Osteoblast (primary cell): ENCODE data around the gene CSRNP3. TPM values are rescaled to one million over a fixed set of nuclear protein-coding genes. Genes with fewer than 3 reads are reported as not detected.

Experiments
- DNase-seq: peaks from one replicate; pipeline ENCODE4 v3.0.0; 2011; ENCODE audit warnings: low spot score, mixed read lengths; ENCODE audit not compliant: insufficient read length; ENCODE audit errors: missing footprints
- H2AFZ ChIP-seq: 2 replicates; pipeline ENCODE4 v1.6.0; 2011; ENCODE audit warnings: mild to moderate bottlenecking, low read length
- H3K27ac ChIP-seq: 2 replicates; pipeline ENCODE4 v1.5.1; 2011; ENCODE audit warnings: mild to moderate bottlenecking, low read depth, low read length, moderate library complexity
- H3K27me3 ChIP-seq: 2 replicates; pipeline ENCODE4 v1.6.0; 2012; ENCODE audit warnings: mild to moderate bottlenecking, control low read depth, inconsistent platforms, low read length, moderate library complexity; ENCODE audit not compliant: insufficient read depth
- H3K36me3 ChIP-seq: 2 replicates; pipeline ENCODE4 v1.5.1; 2011; ENCODE audit warnings: mild to moderate bottlenecking, low read length, control low read depth, moderate library complexity; ENCODE audit not compliant: insufficient read depth
- H3K4me1 ChIP-seq: 2 replicates; pipeline ENCODE4 v1.5.1; 2011; ENCODE audit warnings: mild to moderate bottlenecking, low read length, control low read depth, moderate library complexity; ENCODE audit not compliant: insufficient read depth
- H3K4me2 ChIP-seq: 2 replicates; pipeline ENCODE4 v1.6.0; 2011; ENCODE audit warnings: mild to moderate bottlenecking, low read length; ENCODE audit not compliant: insufficient read depth
- H3K4me3 ChIP-seq: fragments of 200-600 bp; sonication (generic); 3 replicates; pipeline ENCODE4 v1.5.1; 2012; ENCODE audit warnings: mild to moderate bottlenecking, low read length, inconsistent platforms; ENCODE audit not compliant: insufficient read depth
- H3K79me2 ChIP-seq: 2 replicates; pipeline ENCODE4 v1.6.0; 2012; ENCODE audit warnings: mild to moderate bottlenecking, low read length, control low read depth, inconsistent platforms; ENCODE audit not compliant: insufficient read depth
- H3K9me3 ChIP-seq: 2 replicates; pipeline ENCODE4 v1.5.1; 2011; ENCODE audit warnings: low read depth, low read length, control low read depth
- H4K20me1 ChIP-seq: 2 replicates; pipeline ENCODE4 v1.6.0; 2012; ENCODE audit warnings: mild to moderate bottlenecking, low read length, control low read depth; ENCODE audit not compliant: insufficient read depth
- CTCF ChIP-seq: IDR thresholded peaks from 2 replicates; pipeline ENCODE4 v1.5.1; 2011; ENCODE audit warnings: mild to moderate bottlenecking, low read depth, low read length, moderate library complexity; ENCODE audit errors: extremely low read depth
- total RNA-seq: library from RNA; depleted of rRNA; stranded (reverse); fragments of >200 nt; gene quantifications from 2 replicates; pipeline ENCODE4 v1.2.3, GENCODE V29; 2012

The CSRNP3 gene
- total RNA-seq, 1 donor: 1.4 TPM

- no peak for DNase-seq
- H3K4me3 ChIP-seq: no peak overlapping the region
- no peak overlapping the region for H3K4me2 ChIP-seq
- no peaks in the 10 kb centered on the region for H4K20me1 ChIP-seq
- H2AFZ ChIP-seq: no peak overlapping the region
- no peaks in the 10 kb centered on the region for H3K79me2 ChIP-seq
- no peak for TF ChIP-seq CTCF
- H3K27me3 ChIP-seq: no peaks in the 10 kb centered on the region
- no peaks in the 10 kb centered on the region for H3K4me1 ChIP-seq
- no peaks in the 10 kb centered on the region for H3K9me3 ChIP-seq
- no peaks in the 10 kb centered on the region for H3K36me3 ChIP-seq
- no peak overlapping the region for H3K27ac ChIP-seq
Measured at GRCh38 chr2:165631089-165631488, 161.6 kb downstream of the CSRNP3 start.

- Histone ChIP-seq H3K27ac (no peak overlapping the region), H3K27me3 (no peaks in the 10 kb centered on the region), H3K9me3 (no peaks in the 10 kb centered on the region), H3K4me1 (no peaks in the 10 kb centered on the region), H2AFZ (no peak overlapping the region), H3K36me3 (no peaks in the 10 kb centered on the region), H3K79me2 (no peaks in the 10 kb centered on the region), H3K4me2 (no peak overlapping the region), H4K20me1 (no peaks in the 10 kb centered on the region), H3K4me3 (no peak overlapping the region)
- no peak for DNase-seq
- TF ChIP-seq CTCF: no peak
Measured at GRCh38 chr2:165632594-165632993, 163.1 kb downstream of the CSRNP3 start.

- no peak overlapping the region for H3K4me2 ChIP-seq
- H3K27me3 ChIP-seq: no peaks in the 10 kb centered on the region
- no peak overlapping the region for H3K27ac ChIP-seq
- TF ChIP-seq CTCF: no peak
- DNase-seq: no peak
- H3K4me1 ChIP-seq: no peaks in the 10 kb centered on the region
- no peaks in the 10 kb centered on the region for H4K20me1 ChIP-seq
- H3K79me2 ChIP-seq: no peaks in the 10 kb centered on the region
- no peak overlapping the region for H2AFZ ChIP-seq
- H3K36me3 ChIP-seq: no peaks in the 10 kb centered on the region
- H3K9me3 ChIP-seq: no peaks in the 10 kb centered on the region
- no peak overlapping the region for H3K4me3 ChIP-seq
Measured at GRCh38 chr2:165633431-165633830, 163.9 kb downstream of the CSRNP3 start.

GRCh38 chr2:165634282-165634681 lies 164.8 kb downstream of the CSRNP3 start:
- H3K27me3 ChIP-seq: no peaks in the 10 kb centered on the region
- no peaks in the 10 kb centered on the region for H3K4me1 ChIP-seq
- H3K4me3 ChIP-seq: no peak overlapping the region
- H3K9me3 ChIP-seq: no peaks in the 10 kb centered on the region
- H4K20me1 ChIP-seq: no peaks in the 10 kb centered on the region
- DNase-seq: no peak
- H3K36me3 ChIP-seq: no peaks in the 10 kb centered on the region
- no peak overlapping the region for H3K27ac ChIP-seq
- no peaks in the 10 kb centered on the region for H3K79me2 ChIP-seq
- H3K4me2 ChIP-seq: no peak overlapping the region
- no peak for TF ChIP-seq CTCF
- no peak overlapping the region for H2AFZ ChIP-seq
